Heart right ventricle (tissue), 16 donors: Measurements from ENCODE around the gene TRIM56. TPM values are rescaled to one million over a fixed set of nuclear protein-coding genes. Genes with fewer than 3 reads are reported as not detected.

Experiments
- ATAC-seq, 8 donors: fragments of 200-7000 bp; cut with Tn5 transposase; one replicate each; pipeline ENCODE4 v1.9.1; 2020; ENCODE audit warnings: mild to moderate bottlenecking in 8 of 8, moderate library complexity in 8 of 8, moderate number of reproducible peaks in 1 of 8
- DNase-seq, 2 donors: peaks; one replicate each; pipeline ENCODE4 v3.0.0-alpha.2; 2020
- H3K27ac ChIP-seq, 10 donors: fragments of 200-600 bp; sonication (generic) in 2 of 10; one replicate each; pipeline versions ENCODE4 v1.5.0 to v1.8.0; 2020 to 2022; ENCODE audit warnings: mild to moderate bottlenecking in 3 of 10
- H3K27me3 ChIP-seq, 7 donors: fragments of 200-600 bp; one replicate each; pipeline ENCODE4 v1.8.0; 2021 to 2022; ENCODE audit warnings: mild to moderate bottlenecking in 2 of 7
- H3K36me3 ChIP-seq, 9 donors: fragments of 200-600 bp; sonication (generic) in 1 of 9; one replicate each; pipeline versions ENCODE4 v1.5.0 to v1.8.0; 2020 to 2022; ENCODE audit warnings: mild to moderate bottlenecking in 2 of 9
- H3K4me1 ChIP-seq, 9 donors: fragments of 200-600 bp; sonication (generic) in 1 of 9; one replicate each; pipeline versions ENCODE4 v1.5.0 to v1.8.0; 2020 to 2022; ENCODE audit warnings: mild to moderate bottlenecking in 4 of 9
- H3K4me3 ChIP-seq, 10 donors: fragments of 200-600 bp; sonication (generic) in 2 of 10; one replicate each; pipeline versions ENCODE4 v1.5.0 to v1.8.0; 2020 to 2022; ENCODE audit warnings: mild to moderate bottlenecking in 7 of 10, moderate library complexity in 2 of 10
- H3K9me3 ChIP-seq, 11 donors: fragments of 200-600 bp in 10 of 11; sonication (generic) in 2 of 11; one replicate each; pipeline versions ENCODE4 v1.5.0 to v1.8.0; 2013 to 2022; ENCODE audit warnings: mild to moderate bottlenecking in 2 of 11, control low read depth in 1 of 11, moderate library complexity in 1 of 11
- CTCF ChIP-seq, 9 donors: fragments of 200-600 bp; sonication (generic) in 2 of 9; IDR thresholded peaks; one replicate each; pipeline versions ENCODE4 v1.5.0 to v1.8.0; 2021 to 2022; ENCODE audit warnings: antibody characterized with exemption in 9 of 9, mild to moderate bottlenecking in 5 of 9, moderate library complexity in 1 of 9
- WGBS, 2 donors: extraction: QIAGEN DNeasy Blood & Tissue Kit; methylation state at CpG; one replicate each; pipeline ENCODE4 v1.1.7; 2013; ENCODE audit warnings: inconsistent platforms in 1 of 2; 5-methylcytosine and 5-hydroxymethylcytosine counted together
- intact Hi-C, 10 donors: fragments of 100-400 bp; cut with DNase I; formaldehyde crosslinking; loops; one replicate each; pipeline versions ENCODE4 v1.11.1 to v1.14.2; 2022
- polyA plus RNA-seq, 2 donors: library from polyadenylated mRNA; stranded (reverse); fragments of 200-250 nt; gene quantifications; one replicate each; pipeline ENCODE4 v1.2.3, GENCODE V29; 2013
- total RNA-seq, 10 donors: library from RNA; stranded (reverse); fragmentation: NEBNext Ultra II Directional in 3 of 10; extraction: Animal tissue kit (Norgen Biotek cat#: 25700) in 3 of 10; gene quantifications; one replicate each; pipeline versions ENCODE4 v1.2.1 to v1.2.4, GENCODE V29; 2021 to 2023
- donor health status: Arrhythmogenic right ventricular cardiomyopathy.
- donor health status: ischemic (EF 13 %, LVEDD 7.1; RV severe dilation, severe dysfunction).
- donor health status: healthy with polysubstance abuse.
- donor health status: DM: no; HTN: yes; CAD: no.
- donor health status: DM: no; HTN: no; CAD: no.
- donor health status: ischemic (EF 25% LVEDD 6.9; RV normal size, moderate dysfunction).
- donor health status: ischemic (EF 25% LVEDD 5.7; RV mildly dilated, moderate dysfunction).
- donor health status: healthy.
- donor health status: DM: yes; HTN: yes; CAD: no.
- donor health status: Ischemic cardiomyopathy.
- donor health status: ischemic (EF 35%, LVEDD 5.7; RV mildly dilated, moderate dysfunction).
- donor health status: nonischemic (EF 11% LVEDD 7.7; RV severe dilation, severe dysfunction).
- donor health status: DM: yes; HTN: yes; CAD: no.
- donor health status: PGD.
- donor health status: ischemic (EF 29% LVEDD 5.4; RV normal size, mild dysfunction).
- donor health status: nonischemic (EF 23%, LVEDD 6.1; RV moderate dilation, normal function).

Gene TRIM56
- total and polyA plus RNA-seq, 12 donors, result 5.8 to 28.4 (median 15.5) TPM

- Histone ChIP-seq H3K27ac (peak overlapping the region in 1 of 10 donors; percentile 26), H3K4me3 (no peak overlapping the region), H3K27me3 (peaks cover 0 to 7% (median 0%) of the 10 kb centered on the region in 7 donors), H3K36me3 (peaks cover 0 to 49% (median 0%) of the 10 kb centered on the region in 9 donors), H3K9me3 (no peaks in the 10 kb centered on the region), H3K4me1 (peaks cover 7 to 44% (median 13%) of the 10 kb centered on the region in 9 donors)
- WGBS, 2 donors, result 85 to 86% methylated on average over 15 of the region's 15 CpGs
- DNase-seq, result no peak
- TF ChIP-seq CTCF (IDR thresholded peaks at IDR 0.05), result no peak
- ATAC-seq, result no peak
- intact Hi-C loops, result loop anchor here in 2 of 10 donors (5.0 to 10.0 kb wide), 2 partner anchors 37 to 239 kb away; partner anchors contain the start of gene ACHE (in 1 of the 2)
Measured at GRCh38 chr7:101133621-101134398, 48.5 kb downstream of the TRIM56 start.

GRCh38 chr7:101134399-101134980, 49.2 kb downstream of the TRIM56 start:
- TF ChIP-seq CTCF (IDR thresholded peaks at IDR 0.05), result no peak
- Histone ChIP-seq H3K4me3 (no peak overlapping the region), H3K9me3 (no peaks in the 10 kb centered on the region), H3K4me1 (peaks cover 7 to 49% (median 13%) of the 10 kb centered on the region in 9 donors), H3K36me3 (peaks cover 0 to 49% (median 0%) of the 10 kb centered on the region in 9 donors), H3K27me3 (peaks cover 0 to 7% (median 0%) of the 10 kb centered on the region in 7 donors), H3K27ac (peak overlapping the region in 1 of 10 donors; percentile 26)
- intact Hi-C loops, result loop anchor here in 2 of 10 donors (5.0 to 10.0 kb wide), 2 partner anchors 37 to 240 kb away; partner anchors contain the start of gene ACHE (in 1 of the 2)
- ATAC-seq (no peak), DNase-seq (no peak)
- 88 to 94% methylated on average over 6 of the region's 6 CpGs for WGBS, 2 donors

- Histone ChIP-seq H3K9me3 (no peaks in the 10 kb centered on the region), H3K4me1 (peaks cover 7 to 42% (median 13%) of the 10 kb centered on the region in 9 donors), H3K27me3 (peaks cover 0 to 7% (median 0%) of the 10 kb centered on the region in 7 donors), H3K36me3 (peaks cover 0 to 27% (median 0%) of the 10 kb centered on the region in 9 donors), H3K4me3 (peak overlapping the region in 3 of 10 donors; percentile 15 to 33 (median 26)), H3K27ac (peak overlapping the region in 7 of 10 donors; percentile 22 to 84 (median 52))
- intact Hi-C loops, result loop anchor here in 8 of 10 donors (1.0 to 10.0 kb wide), 6 partner anchors 40 to 243 kb away; partner anchors contain the start of genes ACHE (in 1 of the 8) and TRIM56 (in 1 of the 8)
- DNase-seq, result no peak
- 66 to 71% methylated on average over 9 of the region's 9 CpGs for WGBS, 2 donors
- peak in 3 of 8 donors; percentile 15 to 23 (median 17) for ATAC-seq
- TF ChIP-seq CTCF (IDR thresholded peaks at IDR 0.05), result no peak
Measured at GRCh38 chr7:101137651-101138212, 52.5 kb downstream of the TRIM56 start.
